Stimulated activated CD4-positive, alpha-beta T cell treated with anti-CD3 and anti-CD28 coated beads, TNF-alpha, amount 100 ng/mL, for 24 hours (primary cell): ENCODE data around the gene SCAMP1.
"Not testable (repeated sequence)": the region's sequence is repeated elsewhere in the genome, so short reads cannot be mapped to it uniquely, and the experiment has no call there.

Source experiments
- DNase-seq, 3 experiments: peaks; one replicate each; pipeline ENCODE4 v3.0.0-alpha.2; 2020; ENCODE audit warnings: low read depth in 3 of 3

Gene SCAMP1

GRCh38 chr5:78360924-78361630, 660 bp downstream of the SCAMP1 start:
- DNase-seq, result peak; percentile 25 to 57 (median 28)

GRCh38 chr5:78361631-78361993, 1.2 kb downstream of the SCAMP1 start:
- DNase-seq, result no peak

GRCh38 chr5:78362220-78362619, 1.8 kb downstream of the SCAMP1 start:
- no peak for DNase-seq

- no peak for DNase-seq
Measured at GRCh38 chr5:78364005-78364404, 3.6 kb downstream of the SCAMP1 start.

GRCh38 chr5:78367318-78367991, 7.0 kb downstream of the SCAMP1 start:
- no peak for DNase-seq

GRCh38 chr5:78369680-78370079, 9.3 kb downstream of the SCAMP1 start:
- no peak for DNase-seq

- DNase-seq, result no peak
Measured at GRCh38 chr5:78373231-78373630, 12.8 kb downstream of the SCAMP1 start.

GRCh38 chr5:78376315-78376714, 15.9 kb downstream of the SCAMP1 start:
- DNase-seq, result no peak

- no peak for DNase-seq
Measured at GRCh38 chr5:78377056-78377717, 16.8 kb downstream of the SCAMP1 start.

GRCh38 chr5:78377718-78378105, 17.3 kb downstream of the SCAMP1 start:
- no peak for DNase-seq

- no peak for DNase-seq
Measured at GRCh38 chr5:78387468-78388153, 27.2 kb downstream of the SCAMP1 start.

GRCh38 chr5:78391357-78391756, 30.9 kb downstream of the SCAMP1 start:
- DNase-seq, result not testable (repeated sequence)

- DNase-seq, result no peak
Measured at GRCh38 chr5:78397831-78398230, 37.4 kb downstream of the SCAMP1 start.

GRCh38 chr5:78399116-78399515, 38.7 kb downstream of the SCAMP1 start:
- no peak for DNase-seq

- DNase-seq, result no peak
Measured at GRCh38 chr5:78404682-78405293, 44.4 kb downstream of the SCAMP1 start.

GRCh38 chr5:78405829-78406750, 45.7 kb downstream of the SCAMP1 start:
- DNase-seq, result no peak

- DNase-seq, result no peak
Measured at GRCh38 chr5:78407458-78407857, 47.0 kb downstream of the SCAMP1 start.

GRCh38 chr5:78411586-78411985, 51.2 kb downstream of the SCAMP1 start:
- DNase-seq, result no peak

- no peak for DNase-seq
Measured at GRCh38 chr5:78416677-78417425, 56.4 kb downstream of the SCAMP1 start.

- no peak for DNase-seq
Measured at GRCh38 chr5:78419396-78419795, 59.0 kb downstream of the SCAMP1 start.
